ENCODE measurements around the gene GNAQ. TPM values are rescaled to one million over a fixed set of nuclear protein-coding genes. Genes with fewer than 3 reads are reported as not detected.

The GNAQ gene
- total and polyA plus RNA-seq, 2 of the 4 experiments (the other 2 are of a cell fraction), result 23.1 to 50.7 TPM

DNA sequence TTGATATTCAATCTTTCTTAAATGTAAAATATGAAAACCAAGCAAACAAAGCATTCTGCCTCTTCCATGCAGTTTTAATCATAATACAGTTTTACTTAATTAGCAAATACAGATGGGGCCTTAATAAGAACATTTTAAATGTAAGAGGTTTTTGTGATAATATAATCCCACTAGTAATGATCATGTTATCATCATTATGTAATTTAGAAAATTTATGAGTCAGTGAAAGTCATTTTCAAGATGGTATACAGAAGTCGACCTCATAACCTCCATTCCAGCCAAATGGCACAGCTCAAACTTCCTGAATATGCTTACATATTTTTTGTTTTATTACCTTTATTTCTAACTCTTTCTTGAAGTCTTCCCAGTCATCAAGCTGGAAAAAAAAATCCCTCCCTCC, 281.3 kb downstream of the GNAQ start:
- no CpG with 5 or more reads among the region's 1 CpG for WGBS, 2 experiments (ENCODE audit: extremely low coverage in 2 of 2, insufficient read length in 1 of 2)
- no peak overlapping the region for H3K14ac ChIP-seq (replicated peaks; ENCODE audit: low read depth, low read length)
- TF ChIP-seq RCOR1 (IDR thresholded peaks at IDR 0.05; ENCODE audit: insufficient replicate concordance, low read length), result no peak
- TF ChIP-seq MAZ (IDR thresholded peaks at IDR 0.05; ENCODE audit: borderline replicate concordance, low read depth, low read length), result no peak
- no peak for TF ChIP-seq BHLHE40 (IDR thresholded peaks at IDR 0.05; ENCODE audit: low read depth, low read length)
- no peak for TF ChIP-seq CHD1 (IDR thresholded peaks at IDR 0.05; ENCODE audit: low read depth, low read length)
- no peak overlapping the region for H3K18ac ChIP-seq (ENCODE audit: low read depth, low read length)
- no peaks in the 10 kb centered on the region for H3K9me3 ChIP-seq (ENCODE audit: control insufficient read depth, insufficient read depth, low read length)
- H2BK15ac ChIP-seq (ENCODE audit: low read depth, low read length), result no peak overlapping the region
- no peak overlapping the region for H3K56ac ChIP-seq (ENCODE audit: extremely low read depth, insufficient read depth, low read length)
- no peak overlapping the region for H2AK5ac ChIP-seq (ENCODE audit: low read depth, low read length)
- peaks cover 4 to 8% of the 10 kb centered on the region in 2 experiments; a peak in 3 of 4 replicates for H3K79me1 ChIP-seq (ENCODE audit: low read depth in 1 of 2, low read length in 2 of 2)
- no peak overlapping the region for H2BK120ac ChIP-seq (ENCODE audit: low read depth, low read length)
- in situ Hi-C loops (cut with MboI; ENCODE audit: low sequenced_read_pairs) (no loop called here), intact Hi-C loops (cut with micrococcal nuclease) (loop anchor here (2.0 to 10.0 kb wide), 4 partner anchors 87 to 575 kb away; partner anchors contain the start of gene VPS13A), dilution Hi-C loops (cut with HindIII; ENCODE audit: low sequenced_read_pairs, unreplicated experiment) (no loop called here)
- ATAC-seq (ENCODE audit: low read depth) (no peak), DNase-seq (peak; percentile 60)
- no peaks in the 10 kb centered on the region for H3K27me3 ChIP-seq (ENCODE audit: control insufficient read depth, insufficient read depth, low read length)
- peaks cover 4% of the 10 kb centered on the region; the same call in 1 of the 2 replicates for H4K20me1 ChIP-seq (ENCODE audit: insufficient read depth, low read length)
- ChIA-PET POLR2A (ENCODE audit: unreplicated experiment) (no interaction called here), CTCF (interaction anchor here (1.5 to 2.9 kb wide), 2 partner anchors 87 to 316 kb away, joined by 4 to 11 read pairs; no protein-coding TSS in a partner anchor)
- H4K8ac ChIP-seq (ENCODE audit: low read depth in 2 of 2, low read length in 2 of 2), result no peak overlapping the region
- no peak overlapping the region for H3K9ac ChIP-seq (ENCODE audit: low read depth, low read length)
- no peak overlapping the region for H4K91ac ChIP-seq (ENCODE audit: insufficient read depth, low read depth, low read length)
- H3K4ac ChIP-seq (ENCODE audit: low read depth, low read length), result no peak overlapping the region
- no peak overlapping the region for H2BK5ac ChIP-seq (ENCODE audit: low read depth, low read length, poor library complexity, severe bottlenecking)
- H2AFZ ChIP-seq (replicated peaks; ENCODE audit: low read length, poor library complexity), result no peak overlapping the region
- no peak overlapping the region for H3K23ac ChIP-seq (ENCODE audit: low read depth, low read length)
- H4K5ac ChIP-seq (ENCODE audit: low read depth, low read length), result peak overlapping the region; percentile 22; the same call in 1 of the 2 replicates
- H2BK20ac ChIP-seq (ENCODE audit: low read depth, low read length), result no peak overlapping the region
- H3K4me1 ChIP-seq (ENCODE audit: control insufficient read depth, insufficient read depth, low read length), result peaks cover 5% of the 10 kb centered on the region; the same call in 1 of the 2 replicates
- H3K4me2 ChIP-seq (ENCODE audit: low read depth, low read length), result no peak overlapping the region; the same call in 1 of the 2 replicates
- no peak overlapping the region for H2AK9ac ChIP-seq (replicated peaks; ENCODE audit: low read depth, low read length, poor library complexity)
- no peaks in the 10 kb centered on the region; the same call in none of the 2 replicates for H3K9me1 ChIP-seq (ENCODE audit: insufficient read depth, low read length)
- no peak overlapping the region for H3K4me3 ChIP-seq (ENCODE audit: insufficient read depth, low read depth, low read length)
- no peak overlapping the region for H3K27ac ChIP-seq (ENCODE audit: insufficient read depth, low read length)
- H3K36me3 ChIP-seq (ENCODE audit: control insufficient read depth, insufficient read depth, low read length), result no peaks in the 10 kb centered on the region
- BruUV-seq (replicated peaks), result no TSS peak

Data from IMR-90 (cell line).